ENCODE data around the gene TMEM150A. TPM values are rescaled to one million over a fixed set of nuclear protein-coding genes. Genes with fewer than 3 reads are reported as not detected.

The TMEM150A gene
- total and polyA plus RNA-seq, 2 of the 13 experiments (the other 11 are each of a cell fraction or from before 2014, with no cell fraction given), result 30.1 to 70.4 TPM

DNA sequence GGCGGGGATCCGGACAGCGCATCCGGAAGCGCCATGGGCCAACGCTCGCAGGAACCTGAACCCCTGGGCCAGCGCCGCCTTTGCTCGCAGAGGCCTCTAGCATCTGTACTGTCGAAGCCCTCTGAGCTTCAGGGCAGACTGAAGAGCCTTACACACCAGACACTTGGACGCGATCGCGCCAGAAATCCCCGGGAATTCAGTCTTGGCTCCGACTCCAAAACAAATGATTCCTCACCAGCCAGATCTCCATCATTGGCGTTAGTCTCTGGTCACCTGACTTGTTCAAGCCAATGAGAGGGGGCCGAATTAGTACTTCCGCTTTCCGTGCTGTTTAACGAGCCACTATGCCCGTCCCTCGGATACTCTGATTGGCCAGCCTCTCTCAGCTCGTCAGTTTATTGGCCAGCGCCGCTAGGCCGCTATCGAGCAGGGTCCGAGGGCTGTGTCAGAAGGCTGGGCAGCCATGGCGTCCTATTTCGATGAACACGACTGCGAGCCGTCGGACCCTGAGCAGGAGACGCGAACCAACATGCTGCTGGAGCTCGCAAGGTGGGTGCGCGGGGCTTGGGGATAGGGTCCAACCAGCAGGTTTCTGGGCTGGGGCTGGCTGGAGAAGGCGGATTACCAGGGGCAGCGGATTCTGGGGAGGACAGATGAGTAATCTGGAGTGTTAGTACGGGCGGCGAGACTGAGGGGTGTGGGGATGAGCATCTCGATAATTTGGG, 7.0 kb downstream of the TMEM150A start, which contains the start of gene RNF181 (continued):
- TF ChIP-seq ATRX (CRISPR knock-in tag; IDR thresholded peaks at IDR 0.05; ENCODE audit: borderline replicate concordance) (no peak), RORA (CRISPR knock-in tag; IDR thresholded peaks at IDR 0.05) (peak; percentile 47; the same call in 1 of the 2 replicates), ZNF160 (CRISPR knock-in tag; IDR thresholded peaks at IDR 0.05) (peak; percentile 78), MAFG (CRISPR knock-in tag; IDR thresholded peaks at IDR 0.05) (no peak), SNAI1 (CRISPR knock-in tag; IDR thresholded peaks at IDR 0.05; ENCODE audit: borderline replicate concordance) (peak; percentile 90; the same call in 1 of the 2 replicates), ZNF589 (CRISPR knock-in tag; conservative IDR thresholded peaks at IDR 0.05) (peak; percentile 63; the same call in 1 of the 2 replicates), RXRA (CRISPR knock-in tag; IDR thresholded peaks at IDR 0.05) (peak; percentile 56), ZBTB21 (CRISPR knock-in tag; IDR thresholded peaks at IDR 0.05) (no peak; the same call in 1 of the 2 replicates), ZFX (CRISPR knock-in tag; IDR thresholded peaks at IDR 0.05; ENCODE audit: low read depth) (peak; percentile 89), SOX6 (IDR thresholded peaks at IDR 0.05) (no peak), SOX6 (CRISPR knock-in tag; IDR thresholded peaks at IDR 0.05) (0 out of 2 replicates have a peak, but pooled peaks have one; percentile 49), ZNF674 (CRISPR knock-in tag; IDR thresholded peaks at IDR 0.05; ENCODE audit: low read depth) (0 out of 2 replicates have a peak, but pooled peaks have one; percentile 84)
- TF ChIP-seq, protein P1, sequence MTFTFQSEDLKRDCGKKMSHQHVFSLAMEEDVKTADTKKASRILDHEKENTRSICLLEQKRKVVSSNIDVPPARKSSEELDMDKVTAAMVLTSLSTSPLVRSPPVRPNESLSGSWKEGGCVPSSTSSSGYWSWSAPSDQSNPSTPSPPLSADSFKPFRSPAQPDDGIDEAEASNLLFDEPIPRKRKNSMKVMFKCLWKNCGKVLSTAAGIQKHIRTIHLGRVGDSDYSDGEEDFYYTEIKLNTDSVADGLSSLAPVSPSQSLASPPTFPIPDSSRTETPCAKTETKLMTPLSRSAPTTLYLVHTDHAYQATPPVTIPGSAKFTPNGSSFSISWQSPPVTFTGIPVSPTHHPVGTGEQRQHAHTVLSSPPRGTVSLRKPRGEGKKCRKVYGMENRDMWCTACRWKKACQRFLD (CRISPR knock-in tag; IDR thresholded peaks at IDR 0.05; ENCODE audit: borderline replicate concordance), result peak; percentile 84; the same call in 1 of the 2 replicates
- TF ChIP-seq, protein P2, sequence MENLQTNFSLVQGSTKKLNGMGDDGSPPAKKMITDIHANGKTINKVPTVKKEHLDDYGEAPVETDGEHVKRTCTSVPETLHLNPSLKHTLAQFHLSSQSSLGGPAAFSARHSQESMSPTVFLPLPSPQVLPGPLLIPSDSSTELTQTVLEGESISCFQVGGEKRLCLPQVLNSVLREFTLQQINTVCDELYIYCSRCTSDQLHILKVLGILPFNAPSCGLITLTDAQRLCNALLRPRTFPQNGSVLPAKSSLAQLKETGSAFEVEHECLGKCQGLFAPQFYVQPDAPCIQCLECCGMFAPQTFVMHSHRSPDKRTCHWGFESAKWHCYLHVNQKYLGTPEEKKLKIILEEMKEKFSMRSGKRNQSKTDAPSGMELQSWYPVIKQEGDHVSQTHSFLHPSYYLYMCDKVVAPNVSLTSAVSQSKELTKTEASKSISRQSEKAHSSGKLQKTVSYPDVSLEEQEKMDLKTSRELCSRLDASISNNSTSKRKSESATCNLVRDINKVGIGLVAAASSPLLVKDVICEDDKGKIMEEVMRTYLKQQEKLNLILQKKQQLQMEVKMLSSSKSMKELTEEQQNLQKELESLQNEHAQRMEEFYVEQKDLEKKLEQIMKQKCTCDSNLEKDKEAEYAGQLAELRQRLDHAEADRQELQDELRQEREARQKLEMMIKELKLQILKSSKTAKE (CRISPR knock-in tag; IDR thresholded peaks at IDR 0.05; ENCODE audit: borderline replicate concordance), result no peak
- TF ChIP-seq, protein P3, sequence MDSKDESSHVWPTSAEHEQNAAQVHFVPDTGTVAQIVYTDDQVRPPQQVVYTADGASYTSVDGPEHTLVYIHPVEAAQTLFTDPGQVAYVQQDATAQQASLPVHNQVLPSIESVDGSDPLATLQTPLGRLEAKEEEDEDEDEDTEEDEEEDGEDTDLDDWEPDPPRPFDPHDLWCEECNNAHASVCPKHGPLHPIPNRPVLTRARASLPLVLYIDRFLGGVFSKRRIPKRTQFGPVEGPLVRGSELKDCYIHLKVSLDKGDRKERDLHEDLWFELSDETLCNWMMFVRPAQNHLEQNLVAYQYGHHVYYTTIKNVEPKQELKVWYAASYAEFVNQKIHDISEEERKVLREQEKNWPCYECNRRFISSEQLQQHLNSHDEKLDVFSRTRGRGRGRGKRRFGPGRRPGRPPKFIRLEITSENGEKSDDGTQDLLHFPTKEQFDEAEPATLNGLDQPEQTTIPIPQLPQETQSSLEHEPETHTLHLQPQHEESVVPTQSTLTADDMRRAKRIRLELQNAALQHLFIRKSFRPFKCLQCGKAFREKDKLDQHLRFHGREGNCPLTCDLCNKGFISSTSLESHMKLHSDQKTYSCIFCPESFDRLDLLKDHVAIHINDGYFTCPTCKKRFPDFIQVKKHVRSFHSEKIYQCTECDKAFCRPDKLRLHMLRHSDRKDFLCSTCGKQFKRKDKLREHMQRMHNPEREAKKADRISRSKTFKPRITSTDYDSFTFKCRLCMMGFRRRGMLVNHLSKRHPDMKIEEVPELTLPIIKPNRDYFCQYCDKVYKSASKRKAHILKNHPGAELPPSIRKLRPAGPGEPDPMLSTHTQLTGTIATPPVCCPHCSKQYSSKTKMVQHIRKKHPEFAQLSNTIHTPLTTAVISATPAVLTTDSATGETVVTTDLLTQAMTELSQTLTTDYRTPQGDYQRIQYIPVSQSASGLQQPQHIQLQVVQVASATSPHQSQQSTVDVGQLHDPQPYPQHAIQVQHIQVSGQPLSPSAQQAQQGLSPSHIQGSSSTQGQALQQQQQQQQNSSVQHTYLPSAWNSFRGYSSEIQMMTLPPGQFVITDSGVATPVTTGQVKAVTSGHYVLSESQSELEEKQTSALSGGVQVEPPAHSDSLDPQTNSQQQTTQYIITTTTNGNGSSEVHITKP (CRISPR knock-in tag; IDR thresholded peaks at IDR 0.05; ENCODE audit: low read depth), result 0 out of 2 replicates have a peak, but pooled peaks have one; percentile 30
- TF ChIP-seq, protein P4, sequence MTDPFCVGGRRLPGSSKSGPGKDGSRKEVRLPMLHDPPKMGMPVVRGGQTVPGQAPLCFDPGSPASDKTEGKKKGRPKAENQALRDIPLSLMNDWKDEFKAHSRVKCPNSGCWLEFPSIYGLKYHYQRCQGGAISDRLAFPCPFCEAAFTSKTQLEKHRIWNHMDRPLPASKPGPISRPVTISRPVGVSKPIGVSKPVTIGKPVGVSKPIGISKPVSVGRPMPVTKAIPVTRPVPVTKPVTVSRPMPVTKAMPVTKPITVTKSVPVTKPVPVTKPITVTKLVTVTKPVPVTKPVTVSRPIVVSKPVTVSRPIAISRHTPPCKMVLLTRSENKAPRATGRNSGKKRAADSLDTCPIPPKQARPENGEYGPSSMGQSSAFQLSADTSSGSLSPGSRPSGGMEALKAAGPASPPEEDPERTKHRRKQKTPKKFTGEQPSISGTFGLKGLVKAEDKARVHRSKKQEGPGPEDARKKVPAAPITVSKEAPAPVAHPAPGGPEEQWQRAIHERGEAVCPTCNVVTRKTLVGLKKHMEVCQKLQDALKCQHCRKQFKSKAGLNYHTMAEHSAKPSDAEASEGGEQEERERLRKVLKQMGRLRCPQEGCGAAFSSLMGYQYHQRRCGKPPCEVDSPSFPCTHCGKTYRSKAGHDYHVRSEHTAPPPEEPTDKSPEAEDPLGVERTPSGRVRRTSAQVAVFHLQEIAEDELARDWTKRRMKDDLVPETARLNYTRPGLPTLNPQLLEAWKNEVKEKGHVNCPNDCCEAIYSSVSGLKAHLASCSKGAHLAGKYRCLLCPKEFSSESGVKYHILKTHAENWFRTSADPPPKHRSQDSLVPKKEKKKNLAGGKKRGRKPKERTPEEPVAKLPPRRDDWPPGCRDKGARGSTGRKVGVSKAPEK (CRISPR knock-in tag; IDR thresholded peaks at IDR 0.05; ENCODE audit: borderline replicate concordance), result peak; percentile 22; the same call in 1 of the 2 replicates
